Daoy (cell line): Measurements from ENCODE around the gene SSH2. TPM values are rescaled to one million over a fixed set of nuclear protein-coding genes. Genes with fewer than 3 reads are reported as not detected.
"Not testable (repeated sequence)": the region's sequence is repeated elsewhere in the genome, so short reads cannot be mapped to it uniquely, and the experiment has no call there.

Experiments
- DNase-seq: peaks from one replicate; pipeline ENCODE4 v3.0.0-alpha.2; 2015; ENCODE audit warnings: low read depth
- total RNA-seq: library from RNA; depleted of rRNA; stranded (reverse); fragments of >200 nt; shearing (Covaris generic); gene quantifications from 2 replicates; pipeline ENCODE4 v1.2.3, GENCODE V29; 2014

The SSH2 gene
- total RNA-seq, 1 experiment from 2014 or later, result 4.6 TPM

- DNase-seq, result no peak
Observed at GRCh38 chr17:29836643-29837042, 93.4 kb downstream of the SSH2 start.

GRCh38 chr17:29835435-29836351 is 94.3 kb downstream of the SSH2 start:
- peak; percentile 42 for DNase-seq

- no peak for DNase-seq
Observed at GRCh38 chr17:29833801-29834200, 96.2 kb downstream of the SSH2 start.

GRCh38 chr17:29828676-29829284 is 101.2 kb downstream of the SSH2 start:
- no peak for DNase-seq

GRCh38 chr17:29827179-29827578 is 102.8 kb downstream of the SSH2 start:
- no peak for DNase-seq

- DNase-seq, result no peak
Observed at GRCh38 chr17:29826114-29826692, 103.8 kb downstream of the SSH2 start.

- no peak for DNase-seq
Observed at GRCh38 chr17:29825604-29826003, 104.4 kb downstream of the SSH2 start.

- no peak for DNase-seq
Observed at GRCh38 chr17:29821897-29822296, 108.1 kb downstream of the SSH2 start.

- DNase-seq, result no peak
Observed at GRCh38 chr17:29820425-29820824, 109.6 kb downstream of the SSH2 start.

GRCh38 chr17:29807520-29808361 is 122.3 kb downstream of the SSH2 start:
- DNase-seq, result peak; percentile 75

- no peak for DNase-seq
Observed at GRCh38 chr17:29802246-29802645, 127.8 kb downstream of the SSH2 start.

- no peak for DNase-seq
Observed at GRCh38 chr17:29800457-29800856, 129.6 kb downstream of the SSH2 start.

GRCh38 chr17:29796652-29797051 is 133.4 kb downstream of the SSH2 start:
- DNase-seq, result no peak

- DNase-seq, result no peak
Observed at GRCh38 chr17:29793501-29793900, 136.5 kb downstream of the SSH2 start.

- no peak for DNase-seq
Observed at GRCh38 chr17:29791336-29792080, 138.5 kb downstream of the SSH2 start.

GRCh38 chr17:29789196-29790170 is 140.5 kb downstream of the SSH2 start:
- DNase-seq, result no peak

GRCh38 chr17:29787995-29788394 is 142.0 kb downstream of the SSH2 start:
- no peak for DNase-seq

GRCh38 chr17:29782917-29783316 is 147.1 kb downstream of the SSH2 start:
- DNase-seq, result no peak

GRCh38 chr17:29779812-29780190 is 150.2 kb downstream of the SSH2 start:
- DNase-seq, result not testable (repeated sequence)
